Measurements from ENCODE around the gene OSBP. TPM values are rescaled to one million over a fixed set of nuclear protein-coding genes. Genes with fewer than 3 reads are reported as not detected.

OSBP gene
- total RNA-seq, 1 experiment from 2014 or later = 43.8 TPM

GRCh38 chr11:59598961-59599360, 16.6 kb downstream of the OSBP start (continued):
- no peak for TF ChIP-seq TCF7L2 (IDR thresholded peaks at IDR 0.05; ENCODE audit: borderline replicate concordance, extremely low read depth, insufficient read depth, insufficient read length)
- no peak for TF ChIP-seq EGR1 (IDR thresholded peaks at IDR 0.05; ENCODE audit: low read depth)
- TF ChIP-seq EZH2 (IDR thresholded peaks at IDR 0.05) = no peak
- TF ChIP-seq, protein P1, sequence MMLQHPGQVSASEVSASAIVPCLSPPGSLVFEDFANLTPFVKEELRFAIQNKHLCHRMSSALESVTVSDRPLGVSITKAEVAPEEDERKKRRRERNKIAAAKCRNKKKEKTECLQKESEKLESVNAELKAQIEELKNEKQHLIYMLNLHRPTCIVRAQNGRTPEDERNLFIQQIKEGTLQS (IDR thresholded peaks at IDR 0.05) = no peak
- TF ChIP-seq RAD21 (IDR thresholded peaks at IDR 0.05; ENCODE audit: low read depth) = no peak

GRCh38 chr11:59584294-59584693, 31.3 kb downstream of the OSBP start:
- no peaks in the 10 kb centered on the region for H3K27me3 ChIP-seq (ENCODE audit: insufficient read depth, low read length)
- no peak overlapping the region for H3K4me3 ChIP-seq (replicated peaks in 1 of 2; ENCODE audit: low read depth in 1 of 2, low read length in 2 of 2)
- no TSS peak for BruUV-seq (replicated peaks)
- H3K36me3 ChIP-seq (ENCODE audit: control insufficient read depth in 1 of 2, insufficient read depth in 2 of 2, low read length in 2 of 2) = peaks cover 20 to 31% of the 10 kb centered on the region in 2 experiments
- H3K79me2 ChIP-seq (ENCODE audit: insufficient read depth, low read length) = peaks cover 3% of the 10 kb centered on the region; the same call in 1 of the 2 replicates
- intact Hi-C loops (cut with micrococcal nuclease) = no loop called here
- no peaks in the 10 kb centered on the region for H4K20me1 ChIP-seq (ENCODE audit: insufficient read depth)
- ChIA-PET CTCF (no interaction called here), RAD21 (ENCODE audit: low non-redundant PET in 1 of 2, low total read pairs in 2 of 2, uncharacterized antibody in 2 of 2, unreplicated experiment in 2 of 2) (no interaction called here), POLR2A (no interaction called here)
- H3K4me2 ChIP-seq (ENCODE audit: low read length) = no peak overlapping the region
- no peak for TF ChIP-seq SRF (IDR thresholded peaks at IDR 0.05; ENCODE audit: low read depth)
- no peak for TF ChIP-seq JUND (IDR thresholded peaks at IDR 0.05)
- TF ChIP-seq TCF7L2 (IDR thresholded peaks at IDR 0.05; ENCODE audit: borderline replicate concordance, extremely low read depth, insufficient read depth, insufficient read length) = no peak
- no peak for TF ChIP-seq FOSL1 (IDR thresholded peaks at IDR 0.05; ENCODE audit: low read depth)
- TF ChIP-seq CEBPB (IDR thresholded peaks at IDR 0.05; ENCODE audit: low read depth) = no peak
- TF ChIP-seq, protein P2, sequence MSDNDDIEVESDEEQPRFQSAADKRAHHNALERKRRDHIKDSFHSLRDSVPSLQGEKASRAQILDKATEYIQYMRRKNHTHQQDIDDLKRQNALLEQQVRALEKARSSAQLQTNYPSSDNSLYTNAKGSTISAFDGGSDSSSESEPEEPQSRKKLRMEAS (IDR thresholded peaks at IDR 0.05) = no peak
- no peak for TF ChIP-seq CBX3 (IDR thresholded peaks at IDR 0.05; ENCODE audit: low read depth)
- TF ChIP-seq REST (IDR thresholded peaks at IDR 0.05; ENCODE audit: low read depth) = no peak
- no peak for TF ChIP-seq CTCF (IDR thresholded peaks at IDR 0.05 in 2 of 3, conservative IDR thresholded peaks at IDR 0.05 in 1 of 3; ENCODE audit: borderline replicate concordance in 1 of 3, insufficient read depth in 1 of 3, low read depth in 2 of 3, low read length in 2 of 3)
- no peak for TF ChIP-seq ZBTB33 (IDR thresholded peaks at IDR 0.05; ENCODE audit: extremely low read depth, insufficient replicate concordance, low read length)
- TF ChIP-seq ZFX (IDR thresholded peaks at IDR 0.05) = no peak
- TF ChIP-seq EZH2 (IDR thresholded peaks at IDR 0.05) = no peak
- TF ChIP-seq ZNF274 (IDR thresholded peaks at IDR 0.05; ENCODE audit: low read depth, low read length) = no peak
- TF ChIP-seq POLR2AphosphoS5 (IDR thresholded peaks at IDR 0.05; ENCODE audit: low read depth, low read length) = no peak
- TF ChIP-seq YY1 (IDR thresholded peaks at IDR 0.05; ENCODE audit: extremely low read depth, insufficient replicate concordance, low read depth, low read length) = no peak
- TF ChIP-seq ELF1 (IDR thresholded peaks at IDR 0.05; ENCODE audit: borderline replicate concordance, low read depth) = no peak
- no peaks in the 10 kb centered on the region for H3K9me2 ChIP-seq (ENCODE audit: insufficient read depth)
- no peaks in the 10 kb centered on the region for H3K4me1 ChIP-seq (ENCODE audit: control insufficient read depth in 1 of 2, insufficient read depth in 2 of 2, low read length in 2 of 2)
- H3K9ac ChIP-seq (ENCODE audit: low read length) = no peak overlapping the region
- H2AFZ ChIP-seq (ENCODE audit: low read depth, low read length, poor library complexity, severe bottlenecking) = no peak overlapping the region
- DNase-seq (ENCODE audit: low read depth, low spot score) (no peak), ATAC-seq (no peak)
- no peak overlapping the region for H3K27ac ChIP-seq (ENCODE audit: low read depth, low read length)
- 0 out of 4 replicates have a peak, but pooled peaks cover 0 to 6% of the 10 kb centered on the region in 2 experiments for H3K9me3 ChIP-seq (ENCODE audit: control insufficient read depth in 1 of 2, insufficient read depth in 1 of 2, low read depth in 1 of 2, low read length in 2 of 2)
